Stomach smooth muscle (tissue), 2 donors: ENCODE measurements around the gene PDCD1.

Source experiments
- H3K27ac ChIP-seq: one replicate; pipeline ENCODE4 v1.7.0; 2013; ENCODE audit warnings: mild to moderate bottlenecking, low read length, inconsistent platforms
- H3K27me3 ChIP-seq, 2 donors: one replicate each; pipeline ENCODE4 v1.7.0; 2013; ENCODE audit warnings: low read length in 2 of 2; ENCODE audit not compliant: insufficient read depth in 2 of 2, control insufficient read depth in 1 of 2
- H3K36me3 ChIP-seq, 2 donors: one replicate each; pipeline ENCODE4 v1.7.0; 2013; ENCODE audit warnings: low read length in 2 of 2; ENCODE audit not compliant: control insufficient read depth in 2 of 2, insufficient read depth in 2 of 2
- H3K4me1 ChIP-seq: one replicate; pipeline ENCODE4 v1.7.0; 2013; ENCODE audit warnings: low read length; ENCODE audit not compliant: control insufficient read depth, insufficient read depth
- H3K4me3 ChIP-seq, 2 donors: one replicate each; pipeline ENCODE4 v1.7.0; 2013; ENCODE audit warnings: low read length in 2 of 2
- H3K9ac ChIP-seq, 2 donors: one replicate each; pipeline ENCODE4 v1.7.0; 2013; ENCODE audit warnings: low read length in 2 of 2, mild to moderate bottlenecking in 1 of 2
- H3K9me3 ChIP-seq, 2 donors: one replicate each; pipeline ENCODE4 v1.7.0; 2013; ENCODE audit warnings: low read length in 2 of 2; ENCODE audit not compliant: control insufficient read depth in 2 of 2
- donor health status: healthy.
- donor health status: Pancreatic carcinoma.

PDCD1 gene

GRCh38 chr2:241894056-241894641 lies 35.5 kb upstream of the PDCD1 start:
- no peaks in the 10 kb centered on the region for H3K27me3 ChIP-seq
- no peaks in the 10 kb centered on the region for H3K36me3 ChIP-seq
- H3K4me1 ChIP-seq: peaks cover 5% of the 10 kb centered on the region
- no peak overlapping the region for H3K4me3 ChIP-seq
- H3K27ac ChIP-seq: no peak overlapping the region
- H3K9me3 ChIP-seq: no peaks in the 10 kb centered on the region
- H3K9ac ChIP-seq: no peak overlapping the region

GRCh38 chr2:241893265-241893664 lies 34.6 kb upstream of the PDCD1 start:
- H3K4me3 ChIP-seq: no peak overlapping the region
- no peaks in the 10 kb centered on the region for H3K36me3 ChIP-seq
- no peaks in the 10 kb centered on the region for H3K4me1 ChIP-seq
- no peaks in the 10 kb centered on the region for H3K9me3 ChIP-seq
- H3K9ac ChIP-seq: no peak overlapping the region
- no peaks in the 10 kb centered on the region for H3K27me3 ChIP-seq
- H3K27ac ChIP-seq: no peak overlapping the region

- no peaks in the 10 kb centered on the region for H3K36me3 ChIP-seq
- H3K27ac ChIP-seq: no peak overlapping the region
- H3K9ac ChIP-seq: no peak overlapping the region
- no peaks in the 10 kb centered on the region for H3K27me3 ChIP-seq
- H3K4me1 ChIP-seq: no peaks in the 10 kb centered on the region
- H3K9me3 ChIP-seq: no peaks in the 10 kb centered on the region
- H3K4me3 ChIP-seq: no peak overlapping the region
Observed at GRCh38 chr2:241892299-241893137, 33.8 kb upstream of the PDCD1 start.

GRCh38 chr2:241891988-241892298 lies 33.2 kb upstream of the PDCD1 start:
- H3K9me3 ChIP-seq: peaks cover 0 to 5% of the 10 kb centered on the region in 2 donors
- no peaks in the 10 kb centered on the region for H3K36me3 ChIP-seq
- H3K4me1 ChIP-seq: no peaks in the 10 kb centered on the region
- no peaks in the 10 kb centered on the region for H3K27me3 ChIP-seq
- H3K4me3 ChIP-seq: no peak overlapping the region
- H3K9ac ChIP-seq: no peak overlapping the region
- H3K27ac ChIP-seq: no peak overlapping the region

- H3K27ac ChIP-seq: no peak overlapping the region
- H3K4me3 ChIP-seq: no peak overlapping the region
Observed at GRCh38 chr2:241891315-241891987, 32.8 kb upstream of the PDCD1 start.

GRCh38 chr2:241890524-241891235 lies 32.0 kb upstream of the PDCD1 start:
- Histone ChIP-seq H3K4me3 (no peak overlapping the region), H3K27me3 (no peaks in the 10 kb centered on the region), H3K36me3 (no peaks in the 10 kb centered on the region), H3K4me1 (no peaks in the 10 kb centered on the region), H3K9me3 (peaks cover 0 to 5% of the 10 kb centered on the region in 2 donors), H3K9ac (no peak overlapping the region), H3K27ac (no peak overlapping the region)

More at GRCh38 chr2:241891315-241891987, 32.8 kb upstream of the PDCD1 start:
- Histone ChIP-seq H3K9me3 (peaks cover 0 to 5% of the 10 kb centered on the region in 2 donors), H3K36me3 (no peaks in the 10 kb centered on the region), H3K9ac (no peak overlapping the region), H3K4me1 (no peaks in the 10 kb centered on the region), H3K27me3 (no peaks in the 10 kb centered on the region)

- H3K9me3 ChIP-seq: peaks cover 0 to 5% of the 10 kb centered on the region in 2 donors
- no peak overlapping the region for H3K4me3 ChIP-seq
- no peak overlapping the region for H3K9ac ChIP-seq
- no peaks in the 10 kb centered on the region for H3K4me1 ChIP-seq
- H3K27ac ChIP-seq: no peak overlapping the region
- H3K27me3 ChIP-seq: no peaks in the 10 kb centered on the region
- no peaks in the 10 kb centered on the region for H3K36me3 ChIP-seq
Observed at GRCh38 chr2:241888641-241889040, 29.9 kb upstream of the PDCD1 start.

- Histone ChIP-seq H3K27me3 (no peaks in the 10 kb centered on the region), H3K9me3 (peaks cover 0 to 5% of the 10 kb centered on the region in 2 donors), H3K36me3 (no peaks in the 10 kb centered on the region), H3K4me3 (no peak overlapping the region), H3K27ac (no peak overlapping the region), H3K9ac (no peak overlapping the region), H3K4me1 (no peaks in the 10 kb centered on the region)
Observed at GRCh38 chr2:241887806-241888522, 29.3 kb upstream of the PDCD1 start.

- H3K9me3 ChIP-seq: peaks cover 0 to 5% of the 10 kb centered on the region in 2 donors
- peaks cover 5% of the 10 kb centered on the region for H3K4me1 ChIP-seq
- H3K9ac ChIP-seq: no peak overlapping the region
- no peaks in the 10 kb centered on the region for H3K36me3 ChIP-seq
- no peak overlapping the region for H3K27ac ChIP-seq
- H3K27me3 ChIP-seq: no peaks in the 10 kb centered on the region
- H3K4me3 ChIP-seq: no peak overlapping the region
Observed at GRCh38 chr2:241886840-241887447, 28.2 kb upstream of the PDCD1 start.
